ENCODE results near the gene CPNE4.

CPNE4 gene

DNA sequence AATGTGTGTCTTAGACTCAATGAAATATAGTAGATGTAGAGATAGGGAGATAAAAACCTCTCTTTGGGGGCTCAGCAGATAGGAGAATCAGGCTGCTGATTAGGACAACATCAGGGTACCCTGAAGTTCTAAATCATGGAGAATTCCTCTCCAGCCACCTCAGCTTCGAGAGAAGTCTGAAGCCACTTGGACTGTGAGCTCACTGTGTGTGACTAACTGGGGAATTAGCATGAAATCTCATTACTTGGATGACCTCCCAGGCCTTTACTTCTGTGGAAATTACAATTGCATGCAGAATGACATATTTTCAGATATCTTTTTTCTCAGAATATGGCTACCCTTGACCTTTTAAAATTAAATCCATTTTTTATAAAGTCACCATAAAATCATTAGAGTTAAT lies 404.0 kb downstream of the CPNE4 start:
- Histone ChIP-seq H3K27ac (ENCODE audit: insufficient read depth, low read depth, low read length, poor library complexity, severe bottlenecking) (no peak overlapping the region), H3K9me3 (ENCODE audit: control insufficient read depth, low read length) (no peaks in the 10 kb centered on the region), H3K4me1 (ENCODE audit: control insufficient read depth, insufficient read depth, low read length) (no peaks in the 10 kb centered on the region), H3K36me3 (ENCODE audit: control insufficient read depth, insufficient read depth, low read length) (no peaks in the 10 kb centered on the region), H3K27me3 (ENCODE audit: control insufficient read depth, insufficient read depth, low read length, poor library complexity, severe bottlenecking) (no peaks in the 10 kb centered on the region), H3K4me3 (ENCODE audit: insufficient read depth, low read depth, low read length) (no peak overlapping the region)
- 73 to 77% methylated on average over 1 of the region's 1 CpG for WGBS, 2 experiments

DNA sequence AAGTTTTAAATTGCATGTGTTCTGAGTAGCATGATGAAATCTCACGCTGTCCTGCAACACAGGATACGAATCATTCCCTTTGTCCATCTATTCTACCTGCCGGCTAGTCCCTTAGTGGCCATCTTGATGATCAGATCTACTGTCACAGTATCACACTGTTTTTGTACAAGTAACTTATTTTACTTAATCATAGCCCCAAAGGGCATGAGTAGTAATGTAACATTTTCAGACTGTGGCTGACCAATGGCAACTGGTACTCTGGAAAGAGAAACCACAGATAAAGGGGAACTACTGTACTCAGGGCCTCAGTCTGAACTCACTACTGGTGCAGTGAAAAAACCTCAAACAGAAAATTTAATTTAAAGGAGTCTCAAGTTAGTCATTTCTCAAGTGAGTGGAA lies 404.7 kb downstream of the CPNE4 start:
- no peaks in the 10 kb centered on the region for H3K4me1 ChIP-seq (ENCODE audit: control insufficient read depth, insufficient read depth, low read length)
- 92 to 93% methylated on average over 3 of the region's 3 CpGs for whole genome bisulfite sequencing, 2 experiments
- no peaks in the 10 kb centered on the region for H3K36me3 ChIP-seq (ENCODE audit: control insufficient read depth, insufficient read depth, low read length)
- no peak overlapping the region for H3K27ac ChIP-seq (ENCODE audit: insufficient read depth, low read depth, low read length, poor library complexity, severe bottlenecking)
- no peaks in the 10 kb centered on the region for H3K9me3 ChIP-seq (ENCODE audit: control insufficient read depth, low read length)
- no peaks in the 10 kb centered on the region for H3K27me3 ChIP-seq (ENCODE audit: control insufficient read depth, insufficient read depth, low read length, poor library complexity, severe bottlenecking)
- H3K4me3 ChIP-seq (ENCODE audit: insufficient read depth, low read depth, low read length) = no peak overlapping the region

DNA sequence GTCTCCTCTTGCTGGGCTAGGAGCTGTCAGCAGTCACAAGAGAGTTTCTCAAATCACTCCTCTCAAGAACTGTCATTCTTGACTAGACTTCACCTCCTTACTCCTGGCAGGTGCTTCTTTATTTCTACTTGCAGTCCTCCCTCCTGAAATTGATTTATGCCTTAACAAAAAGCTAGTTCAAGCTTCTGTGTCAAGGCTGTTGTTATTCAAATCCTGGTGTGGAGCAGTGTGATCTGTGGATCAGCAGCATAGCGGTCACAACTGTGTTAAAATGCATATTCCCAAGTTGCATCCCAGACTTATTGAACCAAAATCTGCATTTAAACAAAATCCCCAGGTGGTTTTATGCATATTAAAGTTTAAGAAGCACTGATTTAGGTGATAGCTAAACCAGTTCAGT lies 411.4 kb downstream of the CPNE4 start:
- Histone ChIP-seq H3K4me1 (ENCODE audit: control insufficient read depth, insufficient read depth, low read length) (no peaks in the 10 kb centered on the region), H3K27me3 (ENCODE audit: control insufficient read depth, insufficient read depth, low read length, poor library complexity, severe bottlenecking) (no peaks in the 10 kb centered on the region), H3K9me3 (ENCODE audit: control insufficient read depth, low read length) (no peaks in the 10 kb centered on the region), H3K27ac (ENCODE audit: insufficient read depth, low read depth, low read length, poor library complexity, severe bottlenecking) (no peak overlapping the region), H3K36me3 (ENCODE audit: control insufficient read depth, insufficient read depth, low read length) (no peaks in the 10 kb centered on the region), H3K4me3 (ENCODE audit: insufficient read depth, low read depth, low read length) (no peak overlapping the region)
- 60 to 63% methylated on average over 1 of the region's 1 CpG for WGBS, 2 experiments

DNA sequence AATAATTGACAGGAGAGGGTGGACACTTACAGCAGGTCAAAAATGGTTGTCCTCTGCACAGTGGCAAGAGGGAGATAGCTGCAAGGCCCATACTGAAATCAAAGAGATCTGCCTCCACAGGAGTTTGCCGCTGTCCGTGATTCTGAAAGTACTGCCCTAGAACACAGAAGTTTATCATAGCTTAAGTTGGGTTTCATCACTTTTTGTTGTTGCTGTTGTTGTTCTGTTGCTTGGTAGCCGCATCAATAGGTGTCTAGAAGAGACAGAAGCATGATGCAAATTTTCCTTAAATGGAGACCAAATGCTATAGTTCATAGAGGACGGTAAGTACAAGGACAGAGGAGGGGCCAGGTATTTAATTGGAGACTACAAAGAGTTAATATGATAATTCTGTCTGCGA lies 412.1 kb downstream of the CPNE4 start:
- no peaks in the 10 kb centered on the region for H3K36me3 ChIP-seq (ENCODE audit: control insufficient read depth, insufficient read depth, low read length)
- H3K4me1 ChIP-seq (ENCODE audit: control insufficient read depth, insufficient read depth, low read length) = no peaks in the 10 kb centered on the region
- H3K27ac ChIP-seq (ENCODE audit: insufficient read depth, low read depth, low read length, poor library complexity, severe bottlenecking) = no peak overlapping the region
- no peak overlapping the region for H3K4me3 ChIP-seq (ENCODE audit: insufficient read depth, low read depth, low read length)
- H3K27me3 ChIP-seq (ENCODE audit: control insufficient read depth, insufficient read depth, low read length, poor library complexity, severe bottlenecking) = no peaks in the 10 kb centered on the region
- 93 to 97% methylated on average over 4 to 5 of the region's 5 CpGs for WGBS, 2 experiments
- no peaks in the 10 kb centered on the region for H3K9me3 ChIP-seq (ENCODE audit: control insufficient read depth, low read length)

DNA sequence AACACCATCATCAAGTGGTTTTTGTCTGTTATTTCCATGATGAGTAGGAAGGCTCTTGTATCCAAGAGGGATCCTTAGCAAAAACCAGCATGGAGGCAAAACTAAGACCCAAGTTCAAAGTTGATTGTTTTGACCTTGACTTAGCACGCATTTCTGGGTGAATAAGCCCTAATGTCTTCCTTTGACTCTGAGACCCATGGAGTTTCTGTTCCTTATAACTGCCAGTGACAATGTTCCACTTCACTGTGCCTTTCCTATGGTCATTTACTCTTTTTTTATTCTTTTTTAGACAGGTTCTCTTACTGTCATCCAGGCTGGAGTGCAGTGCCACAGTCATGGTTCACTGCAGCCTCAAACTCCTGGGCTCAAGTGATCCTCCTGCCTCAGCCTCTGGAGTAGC lies 413.8 kb downstream of the CPNE4 start:
- H3K4me3 ChIP-seq (ENCODE audit: insufficient read depth, low read depth, low read length) = no peak overlapping the region
- 87 to 93% methylated on average over 1 of the region's 1 CpG for WGBS, 2 experiments
- no peak overlapping the region for H3K27ac ChIP-seq (ENCODE audit: insufficient read depth, low read depth, low read length, poor library complexity, severe bottlenecking)
- no peaks in the 10 kb centered on the region for H3K27me3 ChIP-seq (ENCODE audit: control insufficient read depth, insufficient read depth, low read length, poor library complexity, severe bottlenecking)
- no peaks in the 10 kb centered on the region for H3K36me3 ChIP-seq (ENCODE audit: control insufficient read depth, insufficient read depth, low read length)
- H3K4me1 ChIP-seq (ENCODE audit: control insufficient read depth, insufficient read depth, low read length) = no peaks in the 10 kb centered on the region
- H3K9me3 ChIP-seq (ENCODE audit: control insufficient read depth, low read length) = no peaks in the 10 kb centered on the region

DNA sequence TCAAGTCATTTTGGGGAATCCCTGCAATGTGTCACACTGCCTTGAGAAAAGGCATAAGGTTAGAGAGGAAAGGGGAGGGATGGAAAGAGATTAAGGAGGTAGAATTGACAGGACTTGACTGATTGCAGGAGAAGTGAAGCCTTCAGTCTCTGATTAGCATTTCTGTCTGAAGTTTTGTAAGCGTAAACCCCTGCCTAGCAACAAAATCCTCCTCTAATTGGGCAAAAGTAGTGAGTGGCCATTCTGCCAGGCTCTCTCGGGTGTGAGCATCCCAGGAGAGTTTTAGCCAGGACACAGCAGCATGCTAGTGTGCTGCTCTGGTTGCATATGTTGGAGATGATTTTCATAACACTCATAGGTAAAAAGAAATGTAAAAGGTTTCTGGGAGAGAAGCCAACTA lies 415.0 kb downstream of the CPNE4 start:
- Histone ChIP-seq H3K27ac (ENCODE audit: insufficient read depth, low read depth, low read length, poor library complexity, severe bottlenecking) (no peak overlapping the region), H3K4me1 (ENCODE audit: control insufficient read depth, insufficient read depth, low read length) (no peaks in the 10 kb centered on the region), H3K36me3 (ENCODE audit: control insufficient read depth, insufficient read depth, low read length) (no peaks in the 10 kb centered on the region), H3K27me3 (ENCODE audit: control insufficient read depth, insufficient read depth, low read length, poor library complexity, severe bottlenecking) (no peaks in the 10 kb centered on the region), H3K9me3 (ENCODE audit: control insufficient read depth, low read length) (no peaks in the 10 kb centered on the region), H3K4me3 (ENCODE audit: insufficient read depth, low read depth, low read length) (no peak overlapping the region)
- WGBS, 2 experiments = 44 to 60% methylated on average over 2 of the region's 2 CpGs

DNA sequence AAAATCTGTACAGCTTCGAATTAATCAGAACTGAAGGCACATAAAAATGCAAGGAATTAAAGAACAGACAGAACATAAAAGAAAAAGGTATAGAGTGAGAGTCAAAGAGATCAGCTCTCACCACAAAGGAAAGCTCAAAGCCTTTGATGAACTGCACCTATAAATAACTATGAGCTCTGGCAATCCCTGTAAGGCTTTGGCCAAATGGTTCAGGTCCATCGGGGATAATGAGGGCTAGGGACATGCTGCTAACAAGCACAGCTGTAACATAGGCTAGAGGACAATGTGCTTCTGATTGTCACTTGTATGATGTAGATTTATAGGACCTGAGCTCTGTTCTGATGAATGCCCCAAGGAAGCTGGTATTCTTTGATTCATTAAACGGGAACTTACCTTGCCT lies 418.1 kb downstream of the CPNE4 start:
- 89 to 98% methylated on average over 2 to 3 of the region's 3 CpGs for WGBS, 2 experiments
- H3K27me3 ChIP-seq (ENCODE audit: control insufficient read depth, insufficient read depth, low read length, poor library complexity, severe bottlenecking) = no peaks in the 10 kb centered on the region
- H3K4me3 ChIP-seq (ENCODE audit: insufficient read depth, low read depth, low read length) = no peak overlapping the region
- no peaks in the 10 kb centered on the region for H3K9me3 ChIP-seq (ENCODE audit: control insufficient read depth, low read length)
- no peak overlapping the region for H3K27ac ChIP-seq (ENCODE audit: insufficient read depth, low read depth, low read length, poor library complexity, severe bottlenecking)
- no peaks in the 10 kb centered on the region for H3K4me1 ChIP-seq (ENCODE audit: control insufficient read depth, insufficient read depth, low read length)
- H3K36me3 ChIP-seq (ENCODE audit: control insufficient read depth, insufficient read depth, low read length) = no peaks in the 10 kb centered on the region

DNA sequence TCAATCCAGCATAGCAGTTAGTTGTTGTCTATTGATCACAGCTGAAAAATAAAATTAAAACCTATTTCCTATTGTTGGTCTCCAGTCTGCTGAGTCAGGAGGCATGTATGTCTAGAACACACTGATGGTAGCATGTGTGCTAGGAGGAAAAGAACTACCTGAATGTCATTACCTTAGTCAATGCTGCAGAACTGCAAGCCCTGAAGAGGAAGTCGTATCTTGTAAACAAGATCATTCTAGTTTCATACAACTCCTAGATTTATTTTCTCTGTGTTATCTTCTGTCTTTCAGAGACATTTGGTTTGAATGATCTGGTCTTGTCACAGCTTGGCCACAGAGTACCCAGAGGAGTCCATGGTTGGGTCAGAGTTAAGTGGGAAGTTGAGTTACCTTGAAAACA lies 422.1 kb downstream of the CPNE4 start:
- no peak overlapping the region for H3K27ac ChIP-seq (ENCODE audit: insufficient read depth, low read depth, low read length, poor library complexity, severe bottlenecking)
- no peaks in the 10 kb centered on the region for H3K36me3 ChIP-seq (ENCODE audit: control insufficient read depth, insufficient read depth, low read length)
- no peaks in the 10 kb centered on the region for H3K9me3 ChIP-seq (ENCODE audit: control insufficient read depth, low read length)
- no peak overlapping the region for H3K4me3 ChIP-seq (ENCODE audit: insufficient read depth, low read depth, low read length)
- WGBS, 2 experiments = 89% methylated on average over 1 of the region's 1 CpG; no CpG with 5 or more reads in 1 of the 2 experiments
- no peaks in the 10 kb centered on the region for H3K4me1 ChIP-seq (ENCODE audit: control insufficient read depth, insufficient read depth, low read length)
- H3K27me3 ChIP-seq (ENCODE audit: control insufficient read depth, insufficient read depth, low read length, poor library complexity, severe bottlenecking) = no peaks in the 10 kb centered on the region

DNA sequence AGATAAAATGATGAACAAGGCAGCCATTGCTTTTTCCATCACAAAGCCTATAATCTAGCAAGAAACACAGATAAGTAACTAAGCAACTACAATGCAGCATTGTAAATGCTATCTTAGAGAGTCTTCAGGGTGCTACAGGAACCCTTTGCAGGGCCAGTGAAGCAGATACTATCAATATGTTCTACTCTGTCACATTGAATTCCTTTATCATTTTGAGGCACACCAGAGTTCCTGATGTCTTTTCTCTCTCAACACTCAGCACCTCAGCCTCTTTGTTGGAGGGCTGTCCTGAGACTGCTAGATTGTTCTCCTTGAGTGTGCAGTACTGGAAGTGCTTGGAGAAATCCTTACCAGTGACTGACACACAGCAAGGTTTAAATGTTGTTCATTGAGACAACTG lies 424.6 kb downstream of the CPNE4 start:
- Histone ChIP-seq H3K36me3 (ENCODE audit: control insufficient read depth, insufficient read depth, low read length) (no peaks in the 10 kb centered on the region), H3K4me1 (ENCODE audit: control insufficient read depth, insufficient read depth, low read length) (no peaks in the 10 kb centered on the region), H3K4me3 (ENCODE audit: insufficient read depth, low read depth, low read length) (no peak overlapping the region), H3K27me3 (ENCODE audit: control insufficient read depth, insufficient read depth, low read length, poor library complexity, severe bottlenecking) (no peaks in the 10 kb centered on the region), H3K9me3 (ENCODE audit: control insufficient read depth, low read length) (no peaks in the 10 kb centered on the region), H3K27ac (ENCODE audit: insufficient read depth, low read depth, low read length, poor library complexity, severe bottlenecking) (no peak overlapping the region)

DNA sequence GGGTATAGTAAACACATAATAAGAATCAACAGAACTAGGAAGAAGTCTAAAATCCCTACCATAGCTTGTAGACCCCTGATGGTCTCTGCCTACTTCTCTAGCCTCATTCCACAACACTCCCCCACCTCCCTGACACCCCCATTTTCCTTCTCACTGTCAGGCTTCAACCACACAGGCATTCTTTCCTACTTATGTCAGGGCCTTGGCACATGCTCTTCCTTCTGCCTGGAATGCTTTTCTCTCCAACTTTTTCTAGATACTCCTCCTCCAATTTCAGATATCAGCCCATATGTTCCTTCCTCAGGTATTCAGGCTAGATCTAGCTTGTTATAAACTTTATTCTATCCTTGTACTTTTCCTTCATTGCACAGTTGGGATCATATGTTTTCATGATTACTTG lies 426.1 kb downstream of the CPNE4 start:
- Histone ChIP-seq H3K27ac (ENCODE audit: insufficient read depth, low read depth, low read length, poor library complexity, severe bottlenecking) (no peak overlapping the region), H3K36me3 (ENCODE audit: control insufficient read depth, insufficient read depth, low read length) (no peaks in the 10 kb centered on the region), H3K4me3 (ENCODE audit: insufficient read depth, low read depth, low read length) (no peak overlapping the region), H3K27me3 (ENCODE audit: control insufficient read depth, insufficient read depth, low read length, poor library complexity, severe bottlenecking) (no peaks in the 10 kb centered on the region), H3K9me3 (ENCODE audit: control insufficient read depth, low read length) (no peaks in the 10 kb centered on the region), H3K4me1 (ENCODE audit: control insufficient read depth, insufficient read depth, low read length) (no peaks in the 10 kb centered on the region)

DNA sequence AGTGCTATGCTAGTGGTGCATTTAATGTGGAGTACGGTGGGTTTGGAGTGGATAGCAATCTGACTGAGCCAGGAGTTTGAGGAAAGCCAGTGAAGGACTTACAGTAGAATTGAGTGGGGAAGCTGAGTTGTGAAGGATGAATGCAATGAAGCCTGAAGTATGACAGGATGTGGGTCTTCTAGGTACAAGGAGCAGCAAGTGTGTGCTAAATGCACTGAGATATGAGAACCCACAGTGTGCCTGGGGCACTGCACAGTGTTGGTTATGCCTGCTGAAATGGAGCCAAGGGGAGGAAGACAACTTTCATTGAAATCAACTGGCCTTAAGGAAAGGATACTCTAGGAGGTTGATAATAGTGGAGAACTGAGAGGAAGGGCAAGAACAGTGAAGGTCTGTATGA lies 426.5 kb downstream of the CPNE4 start:
- 88 to 96% methylated on average over 1 of the region's 1 CpG for WGBS, 2 experiments
- Histone ChIP-seq H3K9me3 (ENCODE audit: control insufficient read depth, low read length) (no peaks in the 10 kb centered on the region), H3K27me3 (ENCODE audit: control insufficient read depth, insufficient read depth, low read length, poor library complexity, severe bottlenecking) (no peaks in the 10 kb centered on the region), H3K27ac (ENCODE audit: insufficient read depth, low read depth, low read length, poor library complexity, severe bottlenecking) (no peak overlapping the region), H3K36me3 (ENCODE audit: control insufficient read depth, insufficient read depth, low read length) (no peaks in the 10 kb centered on the region), H3K4me3 (ENCODE audit: insufficient read depth, low read depth, low read length) (no peak overlapping the region), H3K4me1 (ENCODE audit: control insufficient read depth, insufficient read depth, low read length) (no peaks in the 10 kb centered on the region)

All from ectodermal cell (in vitro differentiated cells).